ENCODE results near the gene FOXD3. TPM values are rescaled to one million over a fixed set of nuclear protein-coding genes. Genes with fewer than 3 reads are reported as not detected.
A peak's percentile ranks its signal among the peaks of the same experiment; 100 is the strongest.

FOXD3 gene
- total and polyA plus RNA-seq, 4 donors, result under 0.01 to 0.05 TPM; not detected in 2

DNA sequence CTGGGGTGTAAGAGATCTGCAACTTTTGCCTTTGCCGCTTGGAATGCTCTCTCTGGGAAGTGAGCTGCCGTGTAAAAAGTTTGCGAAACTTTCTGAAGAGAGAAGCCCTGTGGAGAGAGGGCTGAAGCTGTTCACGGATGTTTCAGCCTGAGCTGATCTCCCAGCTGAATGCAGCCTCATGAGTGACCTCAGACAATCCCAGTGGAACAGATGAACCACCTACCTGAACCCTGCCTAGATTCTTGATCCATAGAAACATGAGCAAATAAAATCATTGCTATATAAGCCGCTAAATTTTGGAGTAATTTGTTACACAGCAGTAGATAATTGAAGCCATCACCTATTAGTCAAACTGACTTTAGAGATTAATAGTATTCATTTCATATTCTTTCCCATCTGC is 40.6 kb downstream of the FOXD3 start:
- Histone ChIP-seq H3K27ac (ENCODE audit: low read depth in 1 of 2, low read length in 2 of 2) (no peak overlapping the region), H3K36me3 (ENCODE audit: control insufficient read depth in 4 of 4, insufficient read depth in 3 of 4, low read depth in 1 of 4, low read length in 3 of 4) (no peaks in the 10 kb centered on the region), H3K4me1 (ENCODE audit: control insufficient read depth in 4 of 4, insufficient read depth in 4 of 4, low read length in 3 of 4) (peaks cover 0 to 6% (median 2%) of the 10 kb centered on the region in 4 donors), H3K9me3 (ENCODE audit: control insufficient read depth in 4 of 4, low read length in 3 of 4) (no peaks in the 10 kb centered on the region), H3K27me3 (ENCODE audit: control insufficient read depth in 4 of 4, insufficient read depth in 4 of 4, low read length in 3 of 4) (no peaks in the 10 kb centered on the region), H3K9ac (ENCODE audit: low read depth in 1 of 2, low read length in 2 of 2) (no peak overlapping the region), H3K4me3 (ENCODE audit: low read depth in 1 of 3, low read length in 3 of 3) (no peak overlapping the region)
- TF ChIP-seq NR2F2 (IDR thresholded peaks at IDR 0.05) (no peak), JUND (IDR thresholded peaks at IDR 0.05) (no peak), FOXA1 (IDR thresholded peaks at IDR 0.05) (no peak), HNF4G (IDR thresholded peaks at IDR 0.05) (no peak), FOXA2 (IDR thresholded peaks at IDR 0.05) (no peak), TAF1 (conservative IDR thresholded peaks at IDR 0.05) (no peak), EGR1 (IDR thresholded peaks at IDR 0.05; ENCODE audit: low read depth in 2 of 2) (no peak), RXRA (IDR thresholded peaks at IDR 0.05) (no peak), YY1 (IDR thresholded peaks at IDR 0.05) (no peak), RAD21 (IDR thresholded peaks at IDR 0.05) (no peak), SP1 (IDR thresholded peaks at IDR 0.05) (no peak)
- TF ChIP-seq, protein P1, sequence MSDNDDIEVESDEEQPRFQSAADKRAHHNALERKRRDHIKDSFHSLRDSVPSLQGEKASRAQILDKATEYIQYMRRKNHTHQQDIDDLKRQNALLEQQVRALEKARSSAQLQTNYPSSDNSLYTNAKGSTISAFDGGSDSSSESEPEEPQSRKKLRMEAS (IDR thresholded peaks at IDR 0.05), result no peak
- TF ChIP-seq, protein P2, sequence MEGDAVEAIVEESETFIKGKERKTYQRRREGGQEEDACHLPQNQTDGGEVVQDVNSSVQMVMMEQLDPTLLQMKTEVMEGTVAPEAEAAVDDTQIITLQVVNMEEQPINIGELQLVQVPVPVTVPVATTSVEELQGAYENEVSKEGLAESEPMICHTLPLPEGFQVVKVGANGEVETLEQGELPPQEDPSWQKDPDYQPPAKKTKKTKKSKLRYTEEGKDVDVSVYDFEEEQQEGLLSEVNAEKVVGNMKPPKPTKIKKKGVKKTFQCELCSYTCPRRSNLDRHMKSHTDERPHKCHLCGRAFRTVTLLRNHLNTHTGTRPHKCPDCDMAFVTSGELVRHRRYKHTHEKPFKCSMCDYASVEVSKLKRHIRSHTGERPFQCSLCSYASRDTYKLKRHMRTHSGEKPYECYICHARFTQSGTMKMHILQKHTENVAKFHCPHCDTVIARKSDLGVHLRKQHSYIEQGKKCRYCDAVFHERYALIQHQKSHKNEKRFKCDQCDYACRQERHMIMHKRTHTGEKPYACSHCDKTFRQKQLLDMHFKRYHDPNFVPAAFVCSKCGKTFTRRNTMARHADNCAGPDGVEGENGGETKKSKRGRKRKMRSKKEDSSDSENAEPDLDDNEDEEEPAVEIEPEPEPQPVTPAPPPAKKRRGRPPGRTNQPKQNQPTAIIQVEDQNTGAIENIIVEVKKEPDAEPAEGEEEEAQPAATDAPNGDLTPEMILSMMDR (IDR thresholded peaks at IDR 0.05; ENCODE audit: low read depth, low read length, missing input control), result no peak
- TF ChIP-seq, protein P3, sequence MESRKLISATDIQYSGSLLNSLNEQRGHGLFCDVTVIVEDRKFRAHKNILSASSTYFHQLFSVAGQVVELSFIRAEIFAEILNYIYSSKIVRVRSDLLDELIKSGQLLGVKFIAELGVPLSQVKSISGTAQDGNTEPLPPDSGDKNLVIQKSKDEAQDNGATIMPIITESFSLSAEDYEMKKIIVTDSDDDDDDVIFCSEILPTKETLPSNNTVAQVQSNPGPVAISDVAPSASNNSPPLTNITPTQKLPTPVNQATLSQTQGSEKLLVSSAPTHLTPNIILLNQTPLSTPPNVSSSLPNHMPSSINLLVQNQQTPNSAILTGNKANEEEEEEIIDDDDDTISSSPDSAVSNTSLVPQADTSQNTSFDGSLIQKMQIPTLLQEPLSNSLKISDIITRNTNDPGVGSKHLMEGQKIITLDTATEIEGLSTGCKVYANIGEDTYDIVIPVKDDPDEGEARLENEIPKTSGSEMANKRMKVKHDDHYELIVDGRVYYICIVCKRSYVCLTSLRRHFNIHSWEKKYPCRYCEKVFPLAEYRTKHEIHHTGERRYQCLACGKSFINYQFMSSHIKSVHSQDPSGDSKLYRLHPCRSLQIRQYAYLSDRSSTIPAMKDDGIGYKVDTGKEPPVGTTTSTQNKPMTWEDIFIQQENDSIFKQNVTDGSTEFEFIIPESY (IDR thresholded peaks at IDR 0.05), result no peak
- TF ChIP-seq, protein P4, sequence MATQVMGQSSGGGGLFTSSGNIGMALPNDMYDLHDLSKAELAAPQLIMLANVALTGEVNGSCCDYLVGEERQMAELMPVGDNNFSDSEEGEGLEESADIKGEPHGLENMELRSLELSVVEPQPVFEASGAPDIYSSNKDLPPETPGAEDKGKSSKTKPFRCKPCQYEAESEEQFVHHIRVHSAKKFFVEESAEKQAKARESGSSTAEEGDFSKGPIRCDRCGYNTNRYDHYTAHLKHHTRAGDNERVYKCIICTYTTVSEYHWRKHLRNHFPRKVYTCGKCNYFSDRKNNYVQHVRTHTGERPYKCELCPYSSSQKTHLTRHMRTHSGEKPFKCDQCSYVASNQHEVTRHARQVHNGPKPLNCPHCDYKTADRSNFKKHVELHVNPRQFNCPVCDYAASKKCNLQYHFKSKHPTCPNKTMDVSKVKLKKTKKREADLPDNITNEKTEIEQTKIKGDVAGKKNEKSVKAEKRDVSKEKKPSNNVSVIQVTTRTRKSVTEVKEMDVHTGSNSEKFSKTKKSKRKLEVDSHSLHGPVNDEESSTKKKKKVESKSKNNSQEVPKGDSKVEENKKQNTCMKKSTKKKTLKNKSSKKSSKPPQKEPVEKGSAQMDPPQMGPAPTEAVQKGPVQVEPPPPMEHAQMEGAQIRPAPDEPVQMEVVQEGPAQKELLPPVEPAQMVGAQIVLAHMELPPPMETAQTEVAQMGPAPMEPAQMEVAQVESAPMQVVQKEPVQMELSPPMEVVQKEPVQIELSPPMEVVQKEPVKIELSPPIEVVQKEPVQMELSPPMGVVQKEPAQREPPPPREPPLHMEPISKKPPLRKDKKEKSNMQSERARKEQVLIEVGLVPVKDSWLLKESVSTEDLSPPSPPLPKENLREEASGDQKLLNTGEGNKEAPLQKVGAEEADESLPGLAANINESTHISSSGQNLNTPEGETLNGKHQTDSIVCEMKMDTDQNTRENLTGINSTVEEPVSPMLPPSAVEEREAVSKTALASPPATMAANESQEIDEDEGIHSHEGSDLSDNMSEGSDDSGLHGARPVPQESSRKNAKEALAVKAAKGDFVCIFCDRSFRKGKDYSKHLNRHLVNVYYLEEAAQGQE (IDR thresholded peaks at IDR 0.05), result no peak
- TF ChIP-seq, protein P5, sequence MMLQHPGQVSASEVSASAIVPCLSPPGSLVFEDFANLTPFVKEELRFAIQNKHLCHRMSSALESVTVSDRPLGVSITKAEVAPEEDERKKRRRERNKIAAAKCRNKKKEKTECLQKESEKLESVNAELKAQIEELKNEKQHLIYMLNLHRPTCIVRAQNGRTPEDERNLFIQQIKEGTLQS (IDR thresholded peaks at IDR 0.05), result no peak
- DNase-seq (ENCODE audit: low spot score), result no peak
- WGBS, result 92% methylated on average over 5 of the region's 5 CpGs

DNA sequence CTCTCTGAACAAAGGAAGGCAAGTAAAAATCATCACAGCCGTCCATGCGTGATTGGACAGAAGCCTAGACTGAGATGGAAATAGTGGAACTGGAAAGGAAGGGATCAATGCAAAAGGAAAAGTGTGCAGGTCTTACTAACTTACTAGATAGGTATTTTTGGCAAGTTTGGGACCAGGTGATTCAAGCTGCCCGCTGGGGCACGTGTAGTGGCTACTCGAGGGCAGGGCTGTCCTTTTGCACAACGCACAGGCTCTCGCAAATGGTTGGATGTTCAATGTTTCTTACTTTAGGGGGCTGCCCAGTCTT is 44.5 kb downstream of the FOXD3 start:
- peaks cover 0 to 12% (median 5%) of the 10 kb centered on the region in 4 donors for H3K4me1 ChIP-seq (ENCODE audit: control insufficient read depth in 4 of 4, insufficient read depth in 4 of 4, low read length in 3 of 4)
- no peak overlapping the region for H3K9ac ChIP-seq (ENCODE audit: low read depth in 1 of 2, low read length in 2 of 2)
- no peaks in the 10 kb centered on the region for H3K9me3 ChIP-seq (ENCODE audit: control insufficient read depth in 4 of 4, low read length in 3 of 4)
- DNase-seq (ENCODE audit: low spot score), result no peak
- no peak overlapping the region for H3K27ac ChIP-seq (ENCODE audit: low read depth in 1 of 2, low read length in 2 of 2)
- H3K4me3 ChIP-seq (ENCODE audit: low read depth in 1 of 3, low read length in 3 of 3), result peak overlapping the region in 2 of 3 donors; percentile 53 to 91
- WGBS, result 82% methylated on average over 7 of the region's 7 CpGs
- peaks cover 0 to 3% (median 0%) of the 10 kb centered on the region in 4 donors for H3K36me3 ChIP-seq (ENCODE audit: control insufficient read depth in 4 of 4, insufficient read depth in 3 of 4, low read depth in 1 of 4, low read length in 3 of 4)
- no peaks in the 10 kb centered on the region for H3K27me3 ChIP-seq (ENCODE audit: control insufficient read depth in 4 of 4, insufficient read depth in 4 of 4, low read length in 3 of 4)
- no peak for TF ChIP-seq SP1 (IDR thresholded peaks at IDR 0.05)
- no peak for TF ChIP-seq NR2F2 (IDR thresholded peaks at IDR 0.05)
- no peak for TF ChIP-seq HNF4A (conservative IDR thresholded peaks at IDR 0.05)
- TF ChIP-seq, protein P5 (IDR thresholded peaks at IDR 0.05), result no peak
- no peak for TF ChIP-seq RXRA (IDR thresholded peaks at IDR 0.05)
- TF ChIP-seq FOXA1 (IDR thresholded peaks at IDR 0.05), result no peak
- TF ChIP-seq, protein P2 (IDR thresholded peaks at IDR 0.05; ENCODE audit: low read depth, low read length, missing input control), result no peak
- no peak for TF ChIP-seq HNF4G (IDR thresholded peaks at IDR 0.05)
- no peak for TF ChIP-seq FOXA2 (IDR thresholded peaks at IDR 0.05)
- TF ChIP-seq, protein P1 (IDR thresholded peaks at IDR 0.05), result no peak
- no peak for TF ChIP-seq GABPA (IDR thresholded peaks at IDR 0.05 in 1 of 2, conservative IDR thresholded peaks at IDR 0.05 in 1 of 2)
- no peak for TF ChIP-seq RAD21 (IDR thresholded peaks at IDR 0.05)
